Stomach smooth muscle (tissue), 2 donors: ENCODE results near the gene CREB3.

Source experiments
- H3K27ac ChIP-seq: one replicate; pipeline ENCODE4 v1.7.0; 2013; ENCODE audit warnings: mild to moderate bottlenecking, low read length, inconsistent platforms
- H3K27me3 ChIP-seq, 2 donors: one replicate each; pipeline ENCODE4 v1.7.0; 2013; ENCODE audit warnings: low read length in 2 of 2; ENCODE audit not compliant: insufficient read depth in 2 of 2, control insufficient read depth in 1 of 2
- H3K36me3 ChIP-seq, 2 donors: one replicate each; pipeline ENCODE4 v1.7.0; 2013; ENCODE audit warnings: low read length in 2 of 2; ENCODE audit not compliant: control insufficient read depth in 2 of 2, insufficient read depth in 2 of 2
- H3K4me1 ChIP-seq: one replicate; pipeline ENCODE4 v1.7.0; 2013; ENCODE audit warnings: low read length; ENCODE audit not compliant: control insufficient read depth, insufficient read depth
- H3K4me3 ChIP-seq, 2 donors: one replicate each; pipeline ENCODE4 v1.7.0; 2013; ENCODE audit warnings: low read length in 2 of 2
- H3K9ac ChIP-seq, 2 donors: one replicate each; pipeline ENCODE4 v1.7.0; 2013; ENCODE audit warnings: low read length in 2 of 2, mild to moderate bottlenecking in 1 of 2
- H3K9me3 ChIP-seq, 2 donors: one replicate each; pipeline ENCODE4 v1.7.0; 2013; ENCODE audit warnings: low read length in 2 of 2; ENCODE audit not compliant: control insufficient read depth in 2 of 2
- donor health status: healthy.
- donor health status: Pancreatic carcinoma.

Gene CREB3

GRCh38 chr9:35690294-35690613 is 42.2 kb upstream of the CREB3 start:
- H3K4me3 ChIP-seq: peak overlapping the region; percentile 77 to 92
- H3K36me3 ChIP-seq: peaks cover 22 to 32% of the 10 kb centered on the region in 2 donors
- peak overlapping the region; percentile 86 to 99 for H3K9ac ChIP-seq
- H3K4me1 ChIP-seq: peaks cover 26% of the 10 kb centered on the region
- no peaks in the 10 kb centered on the region for H3K9me3 ChIP-seq
- no peaks in the 10 kb centered on the region for H3K27me3 ChIP-seq
- peak overlapping the region; percentile 100 for H3K27ac ChIP-seq

- Histone ChIP-seq H3K9ac (peak overlapping the region; percentile 98 to 99), H3K4me1 (peaks cover 22% of the 10 kb centered on the region), H3K27ac (peak overlapping the region; percentile 100), H3K36me3 (peaks cover 18 to 29% of the 10 kb centered on the region in 2 donors), H3K9me3 (no peaks in the 10 kb centered on the region), H3K27me3 (no peaks in the 10 kb centered on the region), H3K4me3 (peak overlapping the region; percentile 77 to 92)
Observed at GRCh38 chr9:35690614-35691333, 41.7 kb upstream of the CREB3 start.

GRCh38 chr9:35691334-35691650 is 41.2 kb upstream of the CREB3 start:
- H3K9me3 ChIP-seq: no peaks in the 10 kb centered on the region
- H3K4me3 ChIP-seq: peak overlapping the region; percentile 70 to 92
- peaks cover 21% of the 10 kb centered on the region for H3K4me1 ChIP-seq
- H3K9ac ChIP-seq: peak overlapping the region; percentile 98
- H3K36me3 ChIP-seq: peaks cover 19 to 30% of the 10 kb centered on the region in 2 donors
- H3K27me3 ChIP-seq: no peaks in the 10 kb centered on the region
- H3K27ac ChIP-seq: peak overlapping the region; percentile 100

- Histone ChIP-seq H3K4me3 (peak overlapping the region; percentile 70 to 92), H3K4me1 (peaks cover 22% of the 10 kb centered on the region), H3K27me3 (no peaks in the 10 kb centered on the region), H3K9ac (peak overlapping the region; percentile 98), H3K27ac (peak overlapping the region; percentile 100), H3K9me3 (no peaks in the 10 kb centered on the region), H3K36me3 (peaks cover 23 to 30% of the 10 kb centered on the region in 2 donors)
Observed at GRCh38 chr9:35691757-35692301, 40.6 kb upstream of the CREB3 start.

- Histone ChIP-seq H3K36me3 (peaks cover 50 to 53% of the 10 kb centered on the region in 2 donors), H3K27ac (peak overlapping the region; percentile 84), H3K9ac (no peak overlapping the region)
Observed at GRCh38 chr9:35695943-35696401, 36.5 kb upstream of the CREB3 start.

GRCh38 chr9:35696520-35697215 is 35.8 kb upstream of the CREB3 start:
- Histone ChIP-seq H3K27ac (peak overlapping the region; percentile 84), H3K36me3 (peaks cover 55 to 57% of the 10 kb centered on the region in 2 donors)

More at GRCh38 chr9:35695943-35696401, 36.5 kb upstream of the CREB3 start:
- no peaks in the 10 kb centered on the region for H3K27me3 ChIP-seq
- no peaks in the 10 kb centered on the region for H3K9me3 ChIP-seq
- H3K4me3 ChIP-seq: no peak overlapping the region
- H3K4me1 ChIP-seq: peaks cover 26% of the 10 kb centered on the region

GRCh38 chr9:35697486-35697885 is 35.0 kb upstream of the CREB3 start:
- H3K4me1 ChIP-seq: peaks cover 22% of the 10 kb centered on the region
- H3K9me3 ChIP-seq: no peaks in the 10 kb centered on the region
- peaks cover 61 to 64% of the 10 kb centered on the region in 2 donors for H3K36me3 ChIP-seq
- H3K4me3 ChIP-seq: no peak overlapping the region
- peak overlapping the region in 1 of 2 donors; percentile 43 for H3K9ac ChIP-seq
- H3K27me3 ChIP-seq: no peaks in the 10 kb centered on the region
- H3K27ac ChIP-seq: peak overlapping the region; percentile 84

More at GRCh38 chr9:35696520-35697215, 35.8 kb upstream of the CREB3 start:
- H3K9me3 ChIP-seq: no peaks in the 10 kb centered on the region
- no peaks in the 10 kb centered on the region for H3K27me3 ChIP-seq
- H3K9ac ChIP-seq: peak overlapping the region; percentile 42 to 43
- peak overlapping the region in 1 of 2 donors; percentile 40 for H3K4me3 ChIP-seq
- peaks cover 26% of the 10 kb centered on the region for H3K4me1 ChIP-seq

- Histone ChIP-seq H3K27ac (peak overlapping the region; percentile 84), H3K4me3 (no peak overlapping the region), H3K4me1 (peaks cover 22% of the 10 kb centered on the region), H3K9ac (no peak overlapping the region), H3K36me3 (peaks cover 68 to 70% of the 10 kb centered on the region in 2 donors), H3K27me3 (no peaks in the 10 kb centered on the region), H3K9me3 (no peaks in the 10 kb centered on the region)
Observed at GRCh38 chr9:35698231-35698630, 34.2 kb upstream of the CREB3 start.

GRCh38 chr9:35700031-35700430 is 32.4 kb upstream of the CREB3 start:
- peaks cover 21% of the 10 kb centered on the region for H3K4me1 ChIP-seq
- H3K27me3 ChIP-seq: no peaks in the 10 kb centered on the region
- peak overlapping the region; percentile 84 for H3K27ac ChIP-seq
- H3K9me3 ChIP-seq: no peaks in the 10 kb centered on the region
- H3K4me3 ChIP-seq: no peak overlapping the region
- no peak overlapping the region for H3K9ac ChIP-seq
- peaks cover 86 to 88% of the 10 kb centered on the region in 2 donors for H3K36me3 ChIP-seq

GRCh38 chr9:35700942-35701341 is 31.5 kb upstream of the CREB3 start:
- Histone ChIP-seq H3K4me1 (peaks cover 18% of the 10 kb centered on the region), H3K9me3 (no peaks in the 10 kb centered on the region), H3K27ac (peak overlapping the region; percentile 33), H3K27me3 (no peaks in the 10 kb centered on the region), H3K4me3 (no peak overlapping the region), H3K9ac (no peak overlapping the region), H3K36me3 (peaks cover 92 to 95% of the 10 kb centered on the region in 2 donors)
